Hematopoietic multipotent progenitor cell (in vitro differentiated cells): ENCODE measurements around the gene CLSTN2. TPM values are rescaled to one million over a fixed set of nuclear protein-coding genes. Genes with fewer than 3 reads are reported as not detected.

Experiments
- DNase-seq, 3 donors: peaks; one replicate each; pipeline ENCODE4 v3.0.0-alpha.2; 2011 to 2015; ENCODE audit warnings: low read depth in 2 of 3, low spot score in 2 of 3
- total RNA-seq: library from RNA; depleted of rRNA; stranded (reverse); fragments of >200 nt; gene quantifications from one replicate; pipeline ENCODE4 v1.2.3, GENCODE V29; 2012

The CLSTN2 gene
- total RNA-seq, 1 donor: under 0.01 TPM

DNA sequence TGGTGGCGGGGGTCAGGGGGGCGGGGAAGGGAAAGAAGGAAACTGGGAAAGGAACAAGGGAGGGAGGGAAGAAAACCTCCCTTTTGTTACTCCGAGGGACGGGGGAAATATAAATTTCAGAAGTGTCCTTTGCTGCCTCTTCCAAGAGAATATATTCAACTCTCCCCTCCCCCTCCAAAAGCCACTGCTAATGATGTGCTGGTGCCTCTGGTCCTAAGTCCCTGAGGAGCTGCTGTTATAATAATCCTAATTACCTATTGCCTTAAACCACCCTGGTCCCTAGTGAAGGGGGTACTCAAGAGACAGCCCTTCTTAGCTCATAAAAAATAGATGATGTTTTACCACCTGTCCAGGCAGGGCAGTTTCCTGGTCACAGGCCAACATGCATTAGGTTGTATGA, 624.6 kb downstream of the CLSTN2 start:
- no peak for DNase-seq

DNA sequence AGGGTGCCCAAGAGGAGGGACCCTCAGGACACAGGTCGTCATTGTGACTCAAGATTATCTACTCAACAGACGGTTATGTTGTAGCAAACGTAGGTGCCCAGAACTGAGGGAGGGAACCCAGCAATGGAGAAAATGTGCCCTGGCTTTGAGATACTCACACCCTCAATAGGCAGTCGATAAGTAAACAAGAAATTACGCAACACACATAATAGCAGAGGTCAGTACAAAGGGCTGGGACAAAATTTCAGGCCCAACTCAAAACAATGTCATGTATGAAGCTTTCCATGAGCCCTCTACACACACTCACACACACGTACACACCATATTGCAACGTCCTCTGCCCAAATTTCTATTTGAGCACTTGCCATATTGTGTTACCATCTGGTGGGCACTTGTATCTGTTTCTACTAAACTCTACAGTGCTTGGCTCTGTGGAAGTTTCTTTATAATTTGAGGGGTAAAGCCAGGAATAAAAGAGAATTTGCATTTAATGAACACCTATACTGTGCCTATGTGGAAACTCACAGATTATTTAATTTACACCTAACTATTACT, 628.3 kb downstream of the CLSTN2 start:
- DNase-seq: no peak

DNA sequence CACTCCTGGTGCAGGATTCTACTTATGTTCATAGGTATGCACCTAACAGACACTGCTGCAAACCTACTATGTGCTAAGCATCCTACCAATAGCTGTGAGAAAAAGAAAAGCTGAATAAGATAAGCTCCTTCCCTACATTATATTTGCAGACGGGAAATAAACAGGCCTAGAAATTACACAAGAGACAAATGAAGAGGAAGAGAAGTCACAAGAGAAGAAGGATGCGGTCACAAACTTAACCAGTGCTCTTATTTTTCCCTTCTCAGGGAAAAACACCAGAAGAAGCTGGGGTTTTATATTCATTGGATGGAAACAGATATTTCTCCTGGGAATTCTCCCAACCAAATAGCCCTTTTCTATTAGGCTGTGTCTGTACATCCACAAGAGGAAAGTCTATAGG, 633.1 kb downstream of the CLSTN2 start:
- DNase-seq: no peak

DNA sequence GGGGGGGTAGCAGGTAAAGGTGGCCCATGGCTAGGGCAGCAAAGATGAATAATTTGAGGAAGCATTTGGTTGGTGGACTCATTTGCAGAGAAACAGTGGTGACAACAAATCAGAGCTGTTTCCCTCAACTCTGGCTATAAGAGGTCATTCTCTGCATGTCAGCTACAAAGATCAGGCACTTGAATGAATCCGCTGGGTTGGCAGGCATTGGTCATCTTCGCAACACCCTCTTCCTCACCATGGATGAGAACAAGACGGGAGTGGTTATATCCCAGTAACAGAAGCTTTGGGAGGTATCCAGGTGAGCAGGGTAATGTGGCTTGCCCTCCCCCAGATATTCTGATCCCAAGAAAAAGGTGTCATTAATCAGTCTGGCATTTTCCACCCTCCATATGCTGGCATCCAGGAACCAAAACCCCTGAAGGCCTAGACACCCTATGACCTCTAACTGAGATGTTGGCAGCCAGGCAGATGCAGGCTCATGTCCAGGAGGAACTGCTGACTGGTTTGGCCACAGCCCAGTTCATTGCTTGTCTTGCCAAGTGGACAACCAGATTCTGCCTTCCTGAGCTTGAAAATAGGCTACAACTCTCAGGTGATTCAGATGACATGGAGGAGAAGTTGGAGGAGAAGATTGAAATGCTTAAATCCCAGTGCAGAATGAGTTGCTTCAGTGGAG, 634.0 kb downstream of the CLSTN2 start:
- DNase-seq: no peak

DNA sequence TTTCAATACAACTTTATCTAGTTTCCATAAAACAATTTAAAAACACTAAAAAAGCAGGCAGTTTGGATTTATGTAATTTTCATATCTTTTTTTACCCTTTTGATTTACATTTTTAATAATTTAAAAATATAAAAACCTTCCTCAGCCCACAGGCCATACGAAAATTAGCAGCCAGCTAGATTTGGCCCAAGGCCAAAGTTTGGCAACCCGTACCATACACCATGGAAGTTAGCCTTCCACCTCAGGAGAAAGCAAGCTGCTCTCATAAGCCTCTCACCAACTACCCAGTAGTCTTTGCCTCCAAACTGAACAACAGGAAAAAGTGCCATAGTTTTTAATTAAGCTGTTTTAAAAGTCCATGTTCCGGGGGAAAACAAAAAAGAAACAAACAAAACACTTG, 635.6 kb downstream of the CLSTN2 start:
- no peak for DNase-seq

DNA sequence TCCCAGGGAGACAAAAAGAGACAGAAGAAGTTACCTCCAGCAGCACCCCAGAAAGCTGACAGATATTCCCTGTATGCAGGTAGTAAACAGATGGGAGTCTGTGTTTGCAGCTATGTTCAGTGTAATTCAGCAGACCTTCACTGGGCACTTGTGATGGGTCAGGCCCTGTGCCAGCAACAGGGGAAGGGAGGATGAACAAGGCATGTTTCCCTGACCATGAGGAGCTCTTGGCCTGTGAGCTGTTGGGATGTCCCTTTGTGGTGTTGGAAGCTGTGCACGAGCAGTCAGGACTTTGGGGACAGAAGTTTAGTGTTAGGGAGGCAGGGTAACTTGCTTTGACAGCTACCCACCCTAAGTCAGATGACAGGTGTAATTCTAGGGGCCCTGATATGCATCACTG, 636.9 kb downstream of the CLSTN2 start:
- DNase-seq: no peak

DNA sequence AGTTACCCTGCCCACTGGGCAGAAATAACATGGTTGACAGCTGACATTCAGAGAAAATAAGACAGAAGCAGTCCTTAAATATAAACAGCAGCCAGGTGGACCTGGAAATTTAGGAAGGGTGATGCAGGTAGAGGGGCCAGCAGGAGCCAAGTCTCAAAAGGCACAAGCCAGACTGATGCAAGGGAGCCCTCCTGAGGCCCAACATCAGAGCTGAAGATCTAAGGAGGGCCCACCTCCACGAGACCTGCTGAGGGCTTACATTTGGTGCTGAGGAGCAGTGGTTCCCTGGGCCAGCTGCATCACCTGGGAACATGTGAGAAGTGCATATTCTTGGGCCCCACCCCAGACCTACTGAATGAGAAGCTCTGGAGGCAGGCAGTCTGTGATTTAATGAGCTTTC, 637.3 kb downstream of the CLSTN2 start:
- DNase-seq: no peak

DNA sequence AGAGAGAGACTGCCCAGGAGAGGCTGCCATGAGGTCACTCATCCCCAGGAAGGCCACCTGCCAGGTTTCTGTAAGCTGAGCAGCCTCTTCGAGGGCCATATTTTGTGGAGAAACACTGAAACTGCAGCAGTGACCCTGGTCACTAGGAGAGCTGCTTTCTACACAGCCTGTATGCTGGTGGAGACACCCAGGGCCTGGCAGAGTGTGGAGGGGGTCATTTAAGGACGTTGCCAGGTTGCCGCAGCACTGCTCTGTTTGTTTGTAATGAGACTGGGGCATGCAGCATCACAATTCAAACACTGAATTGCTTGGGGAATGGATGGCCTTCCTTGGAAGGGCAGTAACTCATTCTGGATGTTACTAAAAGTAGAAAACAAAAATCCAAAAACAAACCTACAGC, 638.0 kb downstream of the CLSTN2 start:
- DNase-seq: no peak

DNA sequence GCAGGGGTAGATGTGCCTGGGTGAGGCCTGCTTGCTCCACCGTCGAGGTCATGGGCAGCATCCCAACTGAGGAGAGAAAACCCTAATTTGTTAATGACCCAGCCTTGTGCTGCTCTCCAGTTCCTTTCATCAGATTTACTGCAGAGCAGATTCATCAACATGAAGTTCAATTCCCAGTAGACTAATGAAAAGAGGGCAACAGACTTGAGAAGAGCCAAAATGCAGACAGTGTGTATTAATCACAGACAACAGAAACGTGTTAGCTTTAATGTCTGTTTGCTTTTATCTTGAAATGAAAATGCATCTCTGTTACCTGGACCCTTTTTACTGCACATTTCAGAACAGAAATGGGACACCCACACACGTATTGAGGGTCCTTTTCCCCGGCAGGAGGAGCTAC, 639.4 kb downstream of the CLSTN2 start:
- no peak for DNase-seq

DNA sequence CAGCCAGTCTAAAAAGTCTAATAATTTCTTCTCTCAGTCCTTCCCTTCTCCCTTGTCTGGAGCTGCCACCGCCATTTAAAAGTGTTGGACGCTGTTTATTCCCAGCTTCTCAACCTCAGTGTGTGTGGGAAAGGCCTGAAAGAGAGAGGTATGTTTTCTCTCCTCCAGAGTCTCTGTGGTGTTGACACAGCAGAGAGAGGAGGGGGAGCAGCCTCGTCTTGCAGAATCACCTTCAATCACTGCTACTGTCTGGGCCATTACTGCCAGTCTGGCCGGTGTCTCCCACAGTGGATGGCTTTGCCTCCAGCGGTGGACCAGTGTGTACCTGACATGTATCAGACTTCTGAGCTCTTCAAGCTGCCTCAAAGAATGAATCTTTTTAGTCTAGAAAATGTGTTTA, 641.5 kb downstream of the CLSTN2 start:
- DNase-seq: no peak

DNA sequence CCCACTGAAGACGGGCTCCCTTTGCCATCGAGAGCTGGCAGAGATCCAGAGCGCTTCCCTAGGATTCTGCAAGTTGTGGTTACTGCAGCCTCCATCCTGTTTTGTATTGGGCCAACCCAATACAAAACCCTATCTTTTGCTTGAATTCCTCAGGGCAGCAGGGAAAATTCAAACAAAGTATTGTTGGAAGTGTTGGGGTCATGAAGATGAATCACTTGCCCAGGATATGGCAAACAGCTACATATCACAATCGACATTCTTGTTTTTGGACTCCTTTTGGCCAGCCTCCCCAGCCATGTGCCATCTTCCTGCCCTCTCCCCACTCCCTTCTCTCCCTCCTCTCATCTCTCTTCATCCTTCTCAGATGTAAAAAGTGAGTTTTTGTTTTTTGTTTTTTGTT, 642.9 kb downstream of the CLSTN2 start:
- DNase-seq: no peak

DNA sequence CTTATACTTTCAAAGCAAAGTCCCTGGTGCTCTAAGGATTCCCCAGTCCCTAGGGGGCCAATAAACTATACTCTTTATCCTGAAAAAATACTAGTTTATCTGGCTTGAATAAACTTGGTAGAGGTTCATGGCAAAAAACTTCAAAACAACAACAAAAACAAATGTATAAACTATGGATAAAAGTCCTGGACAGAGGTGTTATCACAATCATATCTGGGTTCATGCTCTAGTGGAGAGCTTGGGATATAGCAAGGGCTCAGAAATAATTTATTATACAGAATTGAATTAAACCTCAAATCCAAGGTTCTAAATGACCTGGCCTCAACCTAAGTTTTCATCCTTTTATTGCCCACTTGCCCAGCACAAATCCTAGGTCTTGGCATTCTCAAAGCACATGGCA, 644.3 kb downstream of the CLSTN2 start:
- DNase-seq: no peak

DNA sequence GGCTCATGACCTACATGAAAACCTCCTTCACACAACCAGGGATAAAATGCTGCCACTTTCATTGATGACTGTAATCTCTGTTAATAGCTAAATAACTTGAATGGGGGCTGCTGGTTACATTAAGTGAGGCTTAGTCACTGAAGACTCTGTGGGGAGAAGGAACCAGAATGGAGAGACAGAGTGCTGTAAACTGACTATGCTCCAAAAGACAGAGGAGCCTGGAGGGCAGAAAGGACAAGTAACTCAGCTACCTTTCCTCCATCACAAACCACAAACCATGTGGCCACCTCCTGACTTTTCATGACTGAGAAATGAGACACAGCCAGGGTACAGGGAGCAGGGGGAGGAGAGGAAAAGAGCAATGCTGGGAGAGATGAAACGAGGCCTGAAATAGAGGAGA, 645.8 kb downstream of the CLSTN2 start:
- no peak for DNase-seq

DNA sequence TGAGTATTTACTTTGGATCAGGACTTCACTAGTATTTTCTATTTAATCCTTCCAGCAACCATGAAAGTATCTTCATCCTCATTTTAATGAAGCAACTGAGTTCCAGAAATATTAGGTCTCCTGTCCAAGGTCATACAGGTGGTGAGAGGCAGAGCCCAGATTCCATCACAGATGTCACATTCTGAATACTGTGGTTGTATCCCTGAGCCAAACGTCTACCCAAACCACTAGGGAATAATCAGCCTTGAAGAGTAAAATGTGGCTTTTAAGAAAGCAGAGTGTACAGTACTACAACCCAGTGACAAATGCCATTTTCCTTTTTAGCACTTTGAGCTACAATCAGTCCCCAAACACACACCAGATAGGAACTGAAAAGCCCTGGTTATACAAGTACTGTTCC, 649.6 kb downstream of the CLSTN2 start:
- DNase-seq: no peak

DNA sequence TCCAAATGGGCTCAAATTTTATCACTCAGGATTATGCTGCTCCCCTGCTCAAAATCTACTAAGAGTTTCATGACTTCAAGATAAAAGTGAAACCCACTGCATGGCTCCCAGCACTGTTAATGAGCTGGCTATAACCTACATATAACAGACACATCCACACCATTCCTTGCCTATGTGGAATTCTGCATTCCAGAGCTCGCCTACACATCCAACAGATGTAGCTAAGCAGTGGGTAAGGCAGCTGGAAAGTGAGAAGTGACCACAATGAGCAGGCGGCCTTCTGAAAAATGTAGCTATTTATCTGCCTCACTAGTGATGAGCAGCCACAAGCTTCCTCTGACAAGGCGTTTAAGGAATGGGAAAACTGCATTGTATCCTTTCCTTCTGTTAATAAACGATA, 650.8 kb downstream of the CLSTN2 start:
- no peak for DNase-seq

DNA sequence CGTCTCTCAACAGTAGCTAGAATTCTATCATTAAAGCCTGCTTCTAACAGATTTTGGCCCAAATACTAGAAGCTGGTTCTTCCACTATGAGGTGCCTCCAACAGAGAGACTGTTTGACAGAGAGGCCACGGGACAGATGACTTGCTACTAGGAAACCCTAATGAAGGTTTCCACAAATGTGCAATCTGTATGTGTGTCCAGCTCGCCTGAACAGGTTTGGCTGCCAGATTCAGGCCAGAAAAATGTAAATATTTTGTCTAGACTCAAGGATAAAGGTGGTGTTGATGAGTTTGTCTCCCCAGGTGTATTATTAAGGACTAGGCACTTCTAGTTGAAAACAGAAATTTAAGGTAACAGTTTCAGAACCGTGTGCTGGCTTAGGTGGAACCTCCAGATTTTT, 651.3 kb downstream of the CLSTN2 start:
- DNase-seq: no peak

DNA sequence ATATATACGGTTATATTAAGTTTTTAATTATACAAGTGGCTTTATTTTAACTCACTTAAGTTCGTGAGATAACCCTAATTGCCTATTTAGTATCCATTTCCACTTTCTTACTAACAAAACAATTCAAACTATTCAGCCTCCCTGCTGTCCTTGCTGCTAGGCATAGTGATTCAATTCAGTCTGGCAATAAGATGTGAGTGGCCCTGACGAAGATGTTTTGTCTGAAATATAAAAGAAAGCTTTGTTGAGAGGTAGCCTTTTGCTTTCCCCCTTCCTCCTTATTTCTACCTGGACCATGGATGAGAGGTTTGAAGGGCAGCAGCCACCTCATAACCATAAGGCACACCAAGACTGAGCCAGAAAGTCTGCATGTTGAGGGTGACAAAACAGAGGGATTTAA, 653.6 kb downstream of the CLSTN2 start:
- no peak for DNase-seq

DNA sequence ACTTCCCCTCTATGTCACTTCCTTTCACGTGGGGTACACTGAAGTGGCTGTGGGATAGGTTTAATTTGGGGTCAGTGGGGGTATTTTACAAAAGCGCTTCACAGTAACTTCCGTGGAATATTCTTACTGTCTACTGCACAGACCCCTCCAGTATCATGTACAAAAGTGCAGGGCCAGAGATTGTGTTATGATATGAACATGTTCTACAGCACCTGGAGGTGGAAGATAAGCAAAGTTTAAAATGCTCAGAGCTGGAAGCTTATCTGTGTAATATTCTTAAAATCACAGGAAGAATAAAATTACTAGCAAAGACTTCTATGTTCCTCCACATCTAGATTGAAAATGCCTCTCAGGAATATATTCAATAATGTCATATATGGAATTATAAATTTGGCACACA, 658.8 kb downstream of the CLSTN2 start:
- DNase-seq: no peak

DNA sequence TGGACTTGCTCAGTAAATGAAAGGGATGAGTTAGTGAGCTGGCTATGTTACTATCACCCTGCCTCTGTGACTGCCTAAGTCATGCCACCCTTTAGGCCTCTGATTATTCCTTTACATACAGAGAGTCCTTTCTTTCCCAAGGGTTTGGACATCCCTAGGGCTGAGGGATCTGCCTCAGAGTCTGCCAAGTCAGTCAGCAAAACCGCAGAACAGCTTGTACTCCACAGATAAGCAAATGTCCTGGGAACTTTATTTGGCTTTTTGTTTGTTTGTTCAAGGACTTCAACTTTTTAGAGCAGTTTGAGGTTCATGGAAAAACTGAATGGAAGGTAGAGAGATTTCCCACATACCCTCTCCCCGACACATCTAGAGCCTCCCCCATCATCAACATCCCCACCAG, 660.3 kb downstream of the CLSTN2 start:
- no peak for DNase-seq

DNA sequence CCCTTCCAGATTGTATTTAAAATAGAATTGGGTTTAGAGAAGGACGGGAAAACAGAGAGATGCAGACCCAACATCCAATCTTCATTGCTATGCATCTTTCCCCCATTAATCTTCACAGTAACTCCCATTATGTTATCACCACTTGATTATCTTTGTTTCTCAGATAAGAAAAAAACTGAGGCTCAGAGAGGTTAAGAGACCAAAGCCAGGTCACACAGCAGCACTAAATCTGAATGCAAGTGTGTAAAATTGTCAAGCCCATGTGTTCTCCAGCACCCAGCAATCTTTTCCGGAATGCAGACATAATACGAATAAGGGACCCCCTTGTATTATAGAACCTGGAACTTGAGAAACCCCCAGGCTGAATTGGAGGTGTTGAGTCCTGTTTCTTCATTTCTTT, 662.4 kb downstream of the CLSTN2 start:
- no peak for DNase-seq

DNA sequence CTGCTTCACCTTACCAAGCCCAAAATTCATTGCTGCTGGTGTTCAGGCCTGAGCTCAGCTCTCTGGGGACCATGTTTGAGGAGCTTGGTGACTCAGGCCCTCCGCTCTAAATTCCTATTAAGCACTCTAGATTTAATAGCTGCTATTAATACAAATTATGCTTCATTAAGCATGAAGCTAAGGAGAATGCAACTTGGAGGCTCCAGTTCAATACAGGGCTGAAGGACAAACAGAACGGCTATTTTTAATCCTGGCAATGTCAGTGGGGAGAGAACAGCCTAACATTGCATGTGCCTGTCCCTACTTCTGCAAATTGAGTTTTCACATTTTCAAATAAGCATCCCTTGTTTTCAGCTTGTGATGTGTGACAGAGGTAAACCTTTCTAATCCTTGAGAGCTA, 662.8 kb downstream of the CLSTN2 start:
- DNase-seq: no peak

DNA sequence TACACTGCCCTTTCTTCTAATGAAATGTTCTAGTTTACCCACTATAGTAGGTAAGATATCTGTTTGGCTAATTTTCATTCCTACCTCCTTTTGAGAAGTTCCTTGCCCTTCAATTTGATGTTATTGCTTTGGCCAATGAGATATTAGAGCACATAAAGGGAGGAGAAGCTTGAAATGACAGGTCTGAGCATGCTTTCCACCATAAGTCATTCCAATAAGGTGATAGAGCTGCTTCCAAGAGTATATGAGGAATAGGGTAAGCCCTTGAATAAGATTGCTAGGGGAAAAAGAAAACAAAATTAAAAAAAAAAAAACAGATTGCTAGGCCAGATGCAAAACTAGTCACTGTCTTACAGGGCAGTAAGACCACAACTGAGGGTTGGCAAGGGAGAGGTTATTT, 664.0 kb downstream of the CLSTN2 start:
- DNase-seq: no peak

DNA sequence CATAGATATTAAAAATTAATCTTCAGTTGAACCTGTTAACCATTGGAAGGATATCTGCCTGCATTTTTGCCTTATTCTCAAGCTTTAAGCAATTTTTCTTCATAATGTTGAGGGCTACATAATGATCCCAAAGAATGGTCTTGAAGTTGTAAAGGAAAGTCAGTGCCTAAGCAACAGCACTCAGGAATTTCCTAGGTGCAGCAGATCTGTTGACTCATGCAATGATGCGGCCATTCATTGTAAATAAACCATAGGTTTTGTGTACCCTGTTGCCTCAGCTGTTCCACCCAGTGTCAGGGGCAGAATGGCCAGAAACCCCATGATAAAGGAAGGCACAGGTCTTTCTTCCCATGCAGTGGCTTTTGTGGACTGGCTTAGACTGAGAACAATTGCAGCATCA, 664.5 kb downstream of the CLSTN2 start:
- no peak for DNase-seq
